Smooth muscle cell (in vitro differentiated cells): ENCODE results near the gene COX18. TPM values are rescaled to one million over a fixed set of nuclear protein-coding genes. Genes with fewer than 3 reads are reported as not detected.

Source experiments
- DNase-seq: peaks from one replicate; lab custom pipeline; 2025; ENCODE audit not compliant: unreplicated experiment; lab: John Stamatoyannopoulos, UW
- H2AFZ ChIP-seq: fragments of 200-600 bp; sonication (generic); 2 replicates; pipeline ENCODE4 v1.6.0; 2016; ENCODE audit warnings: antibody characterized with exemption, low read depth, mild to moderate bottlenecking
- H3F3A ChIP-seq: fragments of 200-600 bp; sonication (generic); 2 replicates; pipeline ENCODE4 v1.6.0; 2017; ENCODE audit warnings: antibody characterized with exemption, low read depth
- H3K27ac ChIP-seq: fragments of 200-600 bp; sonication (generic); 2 replicates; pipeline ENCODE4 v1.5.1; 2016; ENCODE audit warnings: low read depth, mild to moderate bottlenecking
- H3K27me3 ChIP-seq: fragments of 200-600 bp; sonication (generic); 2 replicates; pipeline ENCODE4 v1.6.1; 2016; ENCODE audit warnings: low read depth, mild to moderate bottlenecking
- H3K36me3 ChIP-seq: fragments of 200-600 bp; sonication (generic); 2 replicates; pipeline ENCODE4 v1.5.1; 2016; ENCODE audit warnings: low read depth
- H3K4me1 ChIP-seq: fragments of 200-600 bp; sonication (generic); 2 replicates; pipeline ENCODE4 v1.5.1; 2016; ENCODE audit warnings: low read depth
- H3K4me2 ChIP-seq: fragments of 200-600 bp; sonication (generic); 2 replicates; pipeline ENCODE4 v1.6.0; 2016; ENCODE audit warnings: mild to moderate bottlenecking
- H3K4me3 ChIP-seq: fragments of 200-600 bp; sonication (generic); 2 replicates; pipeline ENCODE4 v1.5.1; 2016; ENCODE audit warnings: mild to moderate bottlenecking
- H3K79me2 ChIP-seq: fragments of 200-600 bp; sonication (generic); 2 replicates; pipeline ENCODE4 v1.6.0; 2016; ENCODE audit warnings: low read depth, mild to moderate bottlenecking
- H3K9ac ChIP-seq: fragments of 200-600 bp; sonication (generic); 2 replicates; pipeline ENCODE4 v1.6.0; 2016; ENCODE audit warnings: low read depth
- H3K9me3 ChIP-seq: fragments of 200-600 bp; sonication (generic); replicated peaks from 2 replicates; pipeline ENCODE4 v1.5.1; 2016; ENCODE audit warnings: low read depth
- H4K20me1 ChIP-seq: fragments of 200-600 bp; sonication (generic); 2 replicates; pipeline ENCODE4 v1.6.0; 2016; ENCODE audit warnings: low read depth
- CTCF ChIP-seq: fragments of 200-600 bp; sonication (generic); IDR thresholded peaks from 2 replicates; pipeline ENCODE4 v1.5.1; 2017; ENCODE audit warnings: borderline replicate concordance, mild to moderate bottlenecking, antibody characterized with exemption; ENCODE audit not compliant: insufficient read depth, poor library complexity, severe bottlenecking
- WGBS: methylation state at CpG from one replicate; pipeline ENCODE4 v1.1.7; 2016; ENCODE audit warnings: low lambda C conversion rate; 5-methylcytosine and 5-hydroxymethylcytosine counted together
- polyA plus RNA-seq: library from polyadenylated mRNA; unstranded; fragments of >200 nt; fragmentation: Nextera tagmentation; extraction: Ambion mirVana; gene quantifications from 2 replicates; pipeline ENCODE4 v1.2.1, GENCODE V29; 2016
- total RNA-seq: library from RNA; depleted of rRNA; stranded (reverse); fragments of >200 nt; gene quantifications from 2 replicates; pipeline ENCODE4 v1.2.3, GENCODE V29; 2014

The COX18 gene
- total and polyA plus RNA-seq, 2 experiments from 2014 or later = 7.1 to 24.2 TPM

- peaks cover 20% of the 10 kb centered on the region for H3K36me3 ChIP-seq
- no peaks in the 10 kb centered on the region for H3F3A ChIP-seq
- H3K4me3 ChIP-seq = no peak overlapping the region
- no peaks in the 10 kb centered on the region for H4K20me1 ChIP-seq
- H3K4me1 ChIP-seq = no peaks in the 10 kb centered on the region
- no peak overlapping the region for H3K9ac ChIP-seq
- H3K4me2 ChIP-seq = no peak overlapping the region
- H3K27me3 ChIP-seq = no peaks in the 10 kb centered on the region
- no peaks in the 10 kb centered on the region for H3K9me3 ChIP-seq
- no peak overlapping the region for H2AFZ ChIP-seq
- no peak overlapping the region for H3K27ac ChIP-seq
- peaks cover 6% of the 10 kb centered on the region for H3K79me2 ChIP-seq
- WGBS = 90% methylated on average over 8 of the region's 8 CpGs
- no peak for TF ChIP-seq CTCF
- DNase-seq = no peak
These were observed 34.4 kb upstream of the COX18 start for GRCh38 chr4:73103799-73104503.

DNA sequence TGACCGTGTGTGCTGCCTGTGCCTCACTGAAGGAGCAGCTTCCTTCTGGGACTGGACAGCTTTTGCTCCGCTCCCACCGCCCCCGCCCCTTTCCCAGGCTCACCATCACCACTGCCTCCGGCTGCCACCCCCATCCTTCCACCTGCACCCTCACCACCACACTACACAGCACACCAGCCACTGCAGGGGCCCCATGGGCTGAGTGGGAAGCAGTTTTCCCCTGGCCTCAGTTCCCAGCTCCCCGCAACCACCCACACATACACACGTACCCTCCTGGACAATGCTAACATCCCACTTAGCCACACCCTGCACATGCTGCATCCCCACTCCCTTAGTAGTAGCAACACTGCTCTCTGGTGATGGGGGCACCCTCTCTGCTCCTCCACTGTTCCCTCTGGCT lies 29.6 kb upstream of the COX18 start:
- no peak for DNase-seq
- TF ChIP-seq CTCF = no peak
- Histone ChIP-seq H3K4me1 (no peaks in the 10 kb centered on the region), H3K27ac (no peak overlapping the region), H3K27me3 (no peaks in the 10 kb centered on the region), H3K36me3 (peaks cover 37% of the 10 kb centered on the region), H3K9me3 (no peaks in the 10 kb centered on the region), H3K4me3 (no peak overlapping the region), H4K20me1 (no peaks in the 10 kb centered on the region), H3K4me2 (no peak overlapping the region), H3F3A (no peaks in the 10 kb centered on the region), H3K79me2 (no peaks in the 10 kb centered on the region), H2AFZ (no peak overlapping the region), H3K9ac (no peak overlapping the region)
- 92% methylated on average over 6 of the region's 7 CpGs for WGBS

GRCh38 chr4:73098713-73099112 lies 29.2 kb upstream of the COX18 start:
- WGBS = 98% methylated on average over 7 of the region's 7 CpGs
- H3K9ac ChIP-seq = no peak overlapping the region
- TF ChIP-seq CTCF = no peak
- no peak overlapping the region for H3K4me3 ChIP-seq
- DNase-seq = no peak
- no peaks in the 10 kb centered on the region for H3K4me1 ChIP-seq
- H3K36me3 ChIP-seq = peaks cover 37% of the 10 kb centered on the region
- H3K27me3 ChIP-seq = no peaks in the 10 kb centered on the region
- H3K9me3 ChIP-seq = no peaks in the 10 kb centered on the region
- H3K27ac ChIP-seq = no peak overlapping the region
- no peaks in the 10 kb centered on the region for H3F3A ChIP-seq
- H3K79me2 ChIP-seq = no peaks in the 10 kb centered on the region
- H4K20me1 ChIP-seq = no peaks in the 10 kb centered on the region
- no peak overlapping the region for H3K4me2 ChIP-seq
- H2AFZ ChIP-seq = no peak overlapping the region

DNA sequence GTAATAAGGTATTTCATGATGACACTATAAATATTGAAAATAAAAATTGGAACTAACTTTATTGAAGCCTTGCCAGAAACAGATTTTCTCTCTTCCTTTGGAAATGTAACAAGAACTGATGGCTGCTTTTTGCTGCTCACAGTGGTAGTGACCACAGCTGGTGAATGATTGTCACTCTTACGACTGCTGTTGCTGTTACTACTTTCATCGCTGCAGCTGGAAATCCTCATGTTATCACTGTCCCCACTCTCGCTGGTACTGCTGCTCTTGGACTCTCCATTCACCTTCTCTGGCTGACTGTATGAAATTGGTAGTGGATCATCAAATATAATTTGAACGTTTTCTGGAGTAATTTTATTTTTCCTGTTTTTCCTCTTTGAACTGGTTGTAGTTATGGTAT lies 28.5 kb upstream of the COX18 start:
- TF ChIP-seq CTCF = no peak
- Histone ChIP-seq H3K36me3 (peaks cover 37% of the 10 kb centered on the region), H3K27me3 (no peaks in the 10 kb centered on the region), H3K4me1 (no peaks in the 10 kb centered on the region), H3F3A (no peaks in the 10 kb centered on the region), H3K9ac (no peak overlapping the region), H2AFZ (no peak overlapping the region), H3K4me3 (no peak overlapping the region), H3K79me2 (no peaks in the 10 kb centered on the region), H4K20me1 (no peaks in the 10 kb centered on the region), H3K27ac (no peak overlapping the region), H3K9me3 (no peaks in the 10 kb centered on the region), H3K4me2 (no peak overlapping the region)
- DNase-seq = no peak
- 93% methylated on average over 4 of the region's 4 CpGs for WGBS
